H9 (cell line): ENCODE results near the gene KICS2. TPM values are rescaled to one million over a fixed set of nuclear protein-coding genes. Genes with fewer than 3 reads are reported as not detected.

ENCODE experiments used
- DNase-seq: peaks from one replicate; pipeline ENCODE4 v3.0.0-alpha.2; 2017
- H2AFZ ChIP-seq: one replicate; pipeline ENCODE4 v1.6.1; 2013; ENCODE audit warnings: mild to moderate bottlenecking, low read length, control low read depth, moderate library complexity
- H2AK5ac ChIP-seq: 2 replicates; pipeline ENCODE4 v1.6.1; 2013; ENCODE audit warnings: low read length, control low read depth, mixed read lengths; ENCODE audit not compliant: insufficient read length
- H2BK120ac ChIP-seq: one replicate; pipeline ENCODE4 v1.6.1; 2013; ENCODE audit warnings: low read depth, mild to moderate bottlenecking, low read length, control low read depth, inconsistent platforms; ENCODE audit not compliant: poor library complexity, severe bottlenecking
- H2BK12ac ChIP-seq: 2 replicates; pipeline ENCODE4 v1.6.1; 2013; ENCODE audit warnings: low read length, control low read depth, mixed read lengths, low read depth; ENCODE audit not compliant: insufficient read length
- H2BK15ac ChIP-seq: 2 replicates; pipeline ENCODE4 v1.6.1; 2013; ENCODE audit warnings: low read depth, low read length, control low read depth
- H2BK20ac ChIP-seq: one replicate; pipeline ENCODE4 v1.6.1; 2013; ENCODE audit warnings: low read depth, mild to moderate bottlenecking, low read length, control low read depth, inconsistent platforms; ENCODE audit not compliant: poor library complexity, severe bottlenecking
- H2BK5ac ChIP-seq: 2 replicates; pipeline ENCODE4 v1.6.1; 2013; ENCODE audit warnings: low read length, control low read depth, mixed read lengths; ENCODE audit not compliant: insufficient read length
- H3K14ac ChIP-seq: 2 replicates; pipeline ENCODE4 v1.6.1; 2013; ENCODE audit warnings: low read length, control low read depth; ENCODE audit not compliant: insufficient read depth
- H3K18ac ChIP-seq: 2 replicates; pipeline ENCODE4 v1.6.1; 2013; ENCODE audit warnings: low read depth, mild to moderate bottlenecking, mixed read lengths, low read length, control low read depth; ENCODE audit not compliant: insufficient read length
- H3K23ac ChIP-seq: 2 replicates; pipeline ENCODE4 v1.6.1; 2013; ENCODE audit warnings: low read length, control low read depth, mixed read lengths, low read depth; ENCODE audit not compliant: insufficient read length
- H3K23me2 ChIP-seq: 2 replicates; pipeline ENCODE4 v1.6.1; 2013; ENCODE audit warnings: low read depth, mild to moderate bottlenecking, mixed read lengths, low read length, control low read depth; ENCODE audit not compliant: insufficient read length, poor library complexity, severe bottlenecking
- H3K27ac ChIP-seq: 2 replicates; pipeline ENCODE4 v1.5.1; 2013; ENCODE audit warnings: low read length, control low read depth, mixed read lengths, low read depth; ENCODE audit not compliant: insufficient read length
- H3K27me3 ChIP-seq: 2 replicates; pipeline ENCODE4 v1.6.1; 2013; ENCODE audit warnings: low read length, control low read depth, inconsistent platforms; ENCODE audit not compliant: insufficient read depth
- H3K4ac ChIP-seq: 2 replicates; pipeline ENCODE4 v1.6.1; 2013; ENCODE audit warnings: low read depth, mild to moderate bottlenecking, control low read depth, inconsistent platforms, low read length, moderate library complexity
- H3K4me1 ChIP-seq: 2 replicates; pipeline ENCODE4 v1.6.1; 2013; ENCODE audit warnings: low read length, control low read depth, inconsistent platforms; ENCODE audit not compliant: insufficient read depth
- H3K4me2 ChIP-seq: 2 replicates; pipeline ENCODE4 v1.6.1; 2013; ENCODE audit warnings: low read length, control low read depth, mixed read lengths; ENCODE audit not compliant: insufficient read length, insufficient read depth
- H3K56ac ChIP-seq: 2 replicates; pipeline ENCODE4 v1.6.1; 2013; ENCODE audit warnings: low read depth, mild to moderate bottlenecking, mixed read lengths, low read length, control low read depth; ENCODE audit not compliant: insufficient read length
- H3K79me1 ChIP-seq: 2 replicates; pipeline ENCODE4 v1.6.1; 2013; ENCODE audit warnings: low read depth, mild to moderate bottlenecking, moderate library complexity, low read length, control low read depth, inconsistent platforms; ENCODE audit not compliant: insufficient read depth, poor library complexity, severe bottlenecking
- H3K79me2 ChIP-seq: 2 replicates; pipeline ENCODE4 v1.6.1; 2013; ENCODE audit warnings: low read length, control low read depth, inconsistent platforms; ENCODE audit not compliant: insufficient read depth
- H3K9ac ChIP-seq: 2 replicates; pipeline ENCODE4 v1.6.1; 2013; ENCODE audit warnings: low read length, control low read depth, mixed read lengths; ENCODE audit not compliant: insufficient read length; ENCODE audit errors: extremely low read depth
- H3K9me3 ChIP-seq: one replicate; pipeline ENCODE4 v1.6.1; 2013; ENCODE audit warnings: low read depth, low read length, inconsistent platforms; ENCODE audit not compliant: control insufficient read depth
- H3T11ph ChIP-seq: one replicate; pipeline ENCODE4 v1.6.1; 2013; ENCODE audit warnings: mild to moderate bottlenecking, low read length, control low read depth, inconsistent platforms
- H4K20me1 ChIP-seq: one replicate; pipeline ENCODE4 v1.6.1; 2013; ENCODE audit not compliant: control insufficient read depth, insufficient read length, insufficient read depth
- H4K5ac ChIP-seq: 2 replicates; pipeline ENCODE4 v1.6.1; 2013; ENCODE audit warnings: low read depth, mild to moderate bottlenecking, mixed read lengths, low read length, control low read depth; ENCODE audit not compliant: insufficient read length
- H4K8ac ChIP-seq: replicated peaks from 2 replicates; pipeline ENCODE4 v1.6.1; 2013; ENCODE audit warnings: low read length, control low read depth, mixed read lengths, low read depth; ENCODE audit not compliant: insufficient read length
- H4K91ac ChIP-seq: 2 replicates; pipeline ENCODE4 v1.6.1; 2013; ENCODE audit warnings: low read depth, mild to moderate bottlenecking, moderate library complexity, mixed read lengths, low read length, control low read depth; ENCODE audit not compliant: insufficient read length
- H3K27ac Mint-ChIP-seq, 3 experiments: 2 replicates in 2 of 3; 3 replicates in 1 of 3; pipeline ENCODE4 v1.8.0; 2020 to 2021; ENCODE audit warnings: mixed read lengths in 3 of 3, mild to moderate bottlenecking in 1 of 3, moderate library complexity in 1 of 3
- H3K27me3 Mint-ChIP-seq: 2 replicates; pipeline ENCODE4 v1.8.0; 2021; ENCODE audit warnings: low read depth, mild to moderate bottlenecking, moderate library complexity, mixed read lengths
- H3K36me3 Mint-ChIP-seq, 3 experiments: 2 replicates in 2 of 3; 3 replicates in 1 of 3; pipeline ENCODE4 v1.8.0; 2020 to 2021; ENCODE audit warnings: low read depth in 3 of 3, mixed read lengths in 3 of 3; ENCODE audit not compliant: insufficient read depth in 1 of 3
- H3K4me1 Mint-ChIP-seq, 2 experiments: 2 replicates each; pipeline ENCODE4 v1.8.0; 2020; ENCODE audit warnings: mixed read lengths in 2 of 2
- H3K4me3 Mint-ChIP-seq, 2 experiments: 2 replicates in 1 of 2; 3 replicates in 1 of 2; pipeline ENCODE4 v1.8.0; 2020 to 2021; ENCODE audit warnings: mild to moderate bottlenecking in 2 of 2, mixed read lengths in 2 of 2, moderate library complexity in 1 of 2
- H3K9me3 Mint-ChIP-seq, 2 experiments: 2 replicates in 1 of 2; 3 replicates in 1 of 2; pipeline ENCODE4 v1.8.0; 2020; ENCODE audit warnings: mild to moderate bottlenecking in 2 of 2, mixed read lengths in 2 of 2, moderate library complexity in 1 of 2
- WGBS: extraction: QIAGEN DNeasy Blood & Tissue Kit; methylation state at CpG from one replicate; pipeline ENCODE4 v1.1.7; 2013; ENCODE audit warnings: missing lambda C conversion rate, low lambda C conversion rate, mixed read lengths; ENCODE audit not compliant: insufficient read length; ENCODE audit errors: extremely low coverage; 5-methylcytosine and 5-hydroxymethylcytosine counted together
- total RNA-seq: library from RNA; stranded (reverse); gene quantifications from 2 replicates; pipeline ENCODE4 v1.2.1, GENCODE V29; 2021
- TF ChIP-seq, protein P1 (sequence below): fragments of 200-600 bp; sonication (generic); conservative IDR thresholded peaks from 3 replicates; pipeline ENCODE4 v1.8.0; 2021; ENCODE audit warnings: antibody characterized with exemption, mild to moderate bottlenecking

Gene KICS2
- total RNA-seq, 1 experiment from 2014 or later, result 7.3 TPM

DNA sequence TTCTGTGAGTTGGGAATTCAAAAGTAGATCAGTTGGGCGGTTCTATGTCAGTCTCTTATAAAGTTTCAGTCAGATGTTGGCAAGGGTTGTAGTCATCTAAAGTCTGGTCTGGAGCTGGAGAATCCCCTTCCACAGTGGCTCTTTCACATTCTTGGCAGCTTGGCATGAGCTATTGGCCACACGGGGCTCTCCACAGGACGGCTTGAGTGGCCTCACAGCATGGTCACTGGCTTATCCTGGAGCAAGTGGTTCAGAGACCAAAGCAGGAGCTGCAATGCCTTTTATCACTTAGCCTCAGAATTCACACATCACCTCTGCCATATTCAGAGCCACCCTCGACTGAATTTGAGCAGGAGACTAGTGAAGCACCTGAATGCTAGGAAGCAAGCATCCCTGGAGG lies 7.1 kb upstream of the KICS2 start:
- peaks cover 0 to 8% (median 0%) of the 10 kb centered on the region in 3 experiments; a peak in 1 of 7 replicates for H3K36me3 Mint-ChIP-seq
- Histone ChIP-seq H2BK120ac (no peak overlapping the region), H3K27me3 (no peaks in the 10 kb centered on the region), H3K4ac (no peak overlapping the region), H4K20me1 (no peaks in the 10 kb centered on the region), H3K56ac (no peak overlapping the region), H3K23me2 (no peaks in the 10 kb centered on the region), H3K14ac (no peak overlapping the region), H2BK5ac (no peak overlapping the region), H4K91ac (no peak overlapping the region), H2AK5ac (no peak overlapping the region), H3K9me3 (no peaks in the 10 kb centered on the region), H3K23ac (no peak overlapping the region), H3K79me2 (no peaks in the 10 kb centered on the region), H3K79me1 (no peaks in the 10 kb centered on the region), H2BK15ac (no peak overlapping the region), H4K5ac (no peak overlapping the region), H4K8ac (no peak overlapping the region), H2BK20ac (no peak overlapping the region), H3K4me2 (no peak overlapping the region), H3T11ph (no peak overlapping the region), H3K27ac (no peak overlapping the region), H2BK12ac (no peak overlapping the region), H3K4me1 (peaks cover 2% of the 10 kb centered on the region; the same call in 1 of the 2 replicates), H3K18ac (no peak overlapping the region), H2AFZ (no peak overlapping the region), H3K9ac (no peak overlapping the region)
- no peaks in the 10 kb centered on the region; a peak in 2 of 5 replicates for H3K9me3 Mint-ChIP-seq
- H3K27me3 Mint-ChIP-seq, result peaks cover 2% of the 10 kb centered on the region; the same call in 1 of the 2 replicates
- WGBS, result no CpG with 5 or more reads among the region's 4 CpGs
- no peak overlapping the region for H3K4me3 Mint-ChIP-seq
- peaks cover 3 to 5% of the 10 kb centered on the region in 2 experiments; a peak in 3 of 4 replicates for H3K4me1 Mint-ChIP-seq
- TF ChIP-seq, protein P1, sequence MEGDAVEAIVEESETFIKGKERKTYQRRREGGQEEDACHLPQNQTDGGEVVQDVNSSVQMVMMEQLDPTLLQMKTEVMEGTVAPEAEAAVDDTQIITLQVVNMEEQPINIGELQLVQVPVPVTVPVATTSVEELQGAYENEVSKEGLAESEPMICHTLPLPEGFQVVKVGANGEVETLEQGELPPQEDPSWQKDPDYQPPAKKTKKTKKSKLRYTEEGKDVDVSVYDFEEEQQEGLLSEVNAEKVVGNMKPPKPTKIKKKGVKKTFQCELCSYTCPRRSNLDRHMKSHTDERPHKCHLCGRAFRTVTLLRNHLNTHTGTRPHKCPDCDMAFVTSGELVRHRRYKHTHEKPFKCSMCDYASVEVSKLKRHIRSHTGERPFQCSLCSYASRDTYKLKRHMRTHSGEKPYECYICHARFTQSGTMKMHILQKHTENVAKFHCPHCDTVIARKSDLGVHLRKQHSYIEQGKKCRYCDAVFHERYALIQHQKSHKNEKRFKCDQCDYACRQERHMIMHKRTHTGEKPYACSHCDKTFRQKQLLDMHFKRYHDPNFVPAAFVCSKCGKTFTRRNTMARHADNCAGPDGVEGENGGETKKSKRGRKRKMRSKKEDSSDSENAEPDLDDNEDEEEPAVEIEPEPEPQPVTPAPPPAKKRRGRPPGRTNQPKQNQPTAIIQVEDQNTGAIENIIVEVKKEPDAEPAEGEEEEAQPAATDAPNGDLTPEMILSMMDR, result no peak
- DNase-seq, result peak; percentile 59
- H3K27ac Mint-ChIP-seq, result peak overlapping the region in 1 of 3 experiments; percentile 24; a peak in 2 of 7 replicates
